AG04449 (cell line): ENCODE data around the gene UACA.
A peak's percentile ranks its signal among the peaks of the same experiment; 100 is the strongest.

Source experiments
- CTCF ChIA-PET: fragments of 350-600 bp; formaldehyde crosslinking; extraction: SDS; loops from one replicate; lab custom pipeline; 2021; ENCODE audit warnings: antibody characterized with exemption; lab: Yijun Ruan, JAX
- POLR2A ChIA-PET: fragments of 400-600, 350-600 bp; formaldehyde crosslinking; extraction: SDS; loops from one replicate; lab custom pipeline; 2020; ENCODE audit warnings: antibody characterized with exemption, inconsistent platforms; lab: Yijun Ruan, JAX
- DNase-seq: peaks from one replicate; pipeline ENCODE4 v3.0.0-alpha.2; 2010; ENCODE audit warnings: low read depth, low spot score
- H3K4me3 ChIP-seq: 2 replicates; pipeline ENCODE4 v1.5.1; 2011; ENCODE audit warnings: low read depth, mild to moderate bottlenecking, control low read depth, low read length
- CTCF ChIP-seq: IDR thresholded peaks from one replicate; pipeline ENCODE4 v1.5.1; 2011; ENCODE audit warnings: mild to moderate bottlenecking, moderate library complexity, low read length, control low read depth, inconsistent platforms; ENCODE audit not compliant: insufficient read depth; ENCODE audit errors: missing control alignments

Gene UACA

GRCh38 chr15:70778258-70779076 is 15.1 kb upstream of the UACA start:
- no peak for DNase-seq
- ChIA-PET POLR2A (interaction anchor here (0.8 to 1.4 kb wide), 2 partner anchors 16 to 17 kb away, joined by 5 to 6 read pairs; no protein-coding TSS in a partner anchor), CTCF (interaction anchor here (1.0 to 1.3 kb wide), 3 partner anchors 8 to 22 kb away, joined by 3 read pairs; no protein-coding TSS in a partner anchor)
- no peak overlapping the region; the same call in 1 of the 2 replicates for H3K4me3 ChIP-seq
- no peak for TF ChIP-seq CTCF

- POLR2A ChIA-PET, result interaction anchor here (1.4 kb wide), 1 partner anchor 18 kb away, joined by 5 read pairs; no protein-coding TSS in a partner anchor
- no peak for DNase-seq
- CTCF ChIA-PET, result interaction anchor here (0.6 to 1.3 kb wide), 3 partner anchors 9 to 24 kb away, joined by 3 read pairs; no protein-coding TSS in a partner anchor
- no peak for TF ChIP-seq CTCF
- H3K4me3 ChIP-seq, result no peak overlapping the region
Observed at GRCh38 chr15:70777170-70777926, 14.0 kb upstream of the UACA start.

GRCh38 chr15:70775160-70775559 is 11.8 kb upstream of the UACA start:
- TF ChIP-seq CTCF, result no peak
- ChIA-PET POLR2A (interaction anchor here (1.0 to 1.2 kb wide), 3 partner anchors 9 to 25 kb away, joined by 3 to 8 read pairs (median 4); no protein-coding TSS in a partner anchor), CTCF (no interaction called here)
- H3K4me3 ChIP-seq, result no peak overlapping the region
- peak; percentile 69 for DNase-seq

- no peak overlapping the region for H3K4me3 ChIP-seq
- no peak for TF ChIP-seq CTCF
- no peak for DNase-seq
- POLR2A ChIA-PET, result interaction anchor here (0.6 kb wide), 1 partner anchor 84 kb away, joined by 4 read pairs; no protein-coding TSS in a partner anchor
- CTCF ChIA-PET, result interaction anchor here (1.0 to 1.8 kb wide), 3 partner anchors 9 to 29 kb away, joined by 3 to 4 read pairs (median 3); partner anchors contain the start of gene UACA
Observed at GRCh38 chr15:70772402-70772801, 9.0 kb upstream of the UACA start.

- CTCF ChIA-PET, result interaction anchor here (1.3 kb wide), 1 partner anchor 43 kb away, joined by 5 read pairs; no protein-coding TSS in a partner anchor
- no peak for TF ChIP-seq CTCF
- no peak for DNase-seq
- POLR2A ChIA-PET, result no interaction called here
- no peak overlapping the region for H3K4me3 ChIP-seq
Observed at GRCh38 chr15:70770863-70771262, 7.5 kb upstream of the UACA start.
